NB4 (cell line): ENCODE data around the gene FMN1.

ENCODE experiments used
- DNase-seq: peaks from one replicate; pipeline ENCODE4 v3.0.0; 2010; ENCODE audit warnings: low read depth
- H3K4me3 ChIP-seq: one replicate; pipeline ENCODE4 v1.5.1; 2011; ENCODE audit warnings: mild to moderate bottlenecking, low read depth, low read length, moderate library complexity
- CTCF ChIP-seq: IDR thresholded peaks from one replicate; pipeline ENCODE4 v1.5.1; 2012; ENCODE audit warnings: low read depth, low read length
- MAX ChIP-seq: IDR thresholded peaks from 2 replicates; pipeline ENCODE4 v1.6.1; 2011; ENCODE audit warnings: low read depth, low read length
- MYC ChIP-seq: IDR thresholded peaks from 2 replicates; pipeline ENCODE4 v1.6.1; 2011; ENCODE audit warnings: low read depth, low read length
- POLR2A ChIP-seq: IDR thresholded peaks from 2 replicates; pipeline ENCODE4 v1.6.1; 2011; ENCODE audit warnings: mild to moderate bottlenecking; ENCODE audit not compliant: insufficient read length; ENCODE audit errors: extremely low read depth

The FMN1 gene

DNA sequence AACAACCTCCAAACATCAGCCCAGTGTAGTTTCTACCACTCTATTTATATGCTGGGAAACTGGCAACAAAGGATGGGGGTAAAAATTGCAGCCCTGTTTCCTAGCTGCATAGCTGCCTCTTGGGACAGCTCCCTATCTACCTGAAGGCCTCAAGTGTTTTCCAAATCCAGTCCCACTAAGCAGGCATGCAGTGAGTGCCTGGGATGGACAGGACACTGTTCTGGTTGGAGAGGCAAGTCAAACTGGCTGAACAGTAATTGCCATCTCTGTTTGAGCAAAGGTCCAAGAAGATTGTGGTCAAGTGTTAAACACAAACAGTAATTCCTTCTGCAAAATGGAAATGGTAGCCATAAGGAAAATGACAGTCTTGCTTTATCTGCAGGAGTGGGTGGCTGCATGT lies 125.4 kb downstream of the FMN1 start:
- DNase-seq: no peak
- no peak overlapping the region for H3K4me3 ChIP-seq
- TF ChIP-seq POLR2A: no peak
- no peak for TF ChIP-seq MAX
- no peak for TF ChIP-seq MYC
- TF ChIP-seq CTCF: no peak

- DNase-seq: no peak
- H3K4me3 ChIP-seq: no peak overlapping the region
- no peak for TF ChIP-seq CTCF
- TF ChIP-seq MAX: no peak
- TF ChIP-seq POLR2A: no peak
- TF ChIP-seq MYC: no peak
These were observed 126.0 kb downstream of the FMN1 start for GRCh38 chr15:33068511-33068990.

- TF ChIP-seq POLR2A: no peak
- TF ChIP-seq MYC: no peak
- TF ChIP-seq CTCF: no peak
- TF ChIP-seq MAX: no peak
- peak; percentile 52 for DNase-seq
- H3K4me3 ChIP-seq: peak overlapping the region; percentile 48
These were observed 126.5 kb downstream of the FMN1 start for GRCh38 chr15:33068007-33068481.

- TF ChIP-seq MYC: no peak
- no peak for TF ChIP-seq POLR2A
- TF ChIP-seq MAX: no peak
- no peak for TF ChIP-seq CTCF
- H3K4me3 ChIP-seq: peak overlapping the region; percentile 48
- DNase-seq: no peak
These were observed 127.1 kb downstream of the FMN1 start for GRCh38 chr15:33067456-33067855.

- no peak for DNase-seq
- no peak for TF ChIP-seq MYC
- no peak for TF ChIP-seq CTCF
- no peak for TF ChIP-seq MAX
- TF ChIP-seq POLR2A: no peak
- H3K4me3 ChIP-seq: no peak overlapping the region
These were observed 127.9 kb downstream of the FMN1 start for GRCh38 chr15:33066584-33066983.

DNA sequence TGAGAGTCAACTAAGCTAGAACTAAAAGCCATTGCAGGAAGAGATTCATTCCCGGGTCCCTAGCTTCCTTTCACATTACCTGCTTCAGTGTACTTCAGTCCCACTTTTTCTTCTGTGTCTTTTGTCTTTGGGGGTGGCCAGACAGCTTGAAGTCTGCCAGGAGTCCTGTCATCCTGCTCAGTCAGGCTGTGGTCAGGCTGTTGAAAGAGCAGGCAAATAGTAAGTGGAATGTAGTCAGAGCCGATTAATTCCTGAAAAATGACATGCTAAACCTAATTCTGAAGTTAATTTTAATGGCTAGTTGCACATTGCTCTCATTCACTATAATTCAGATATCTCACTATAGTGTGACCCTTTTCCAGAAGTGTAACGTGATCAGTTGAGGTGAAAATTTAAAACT lies 129.6 kb downstream of the FMN1 start:
- TF ChIP-seq CTCF (no peak), MAX (no peak), MYC (no peak), POLR2A (no peak)
- H3K4me3 ChIP-seq: no peak overlapping the region
- no peak for DNase-seq
